Kidney epithelial cell (primary cell): ENCODE results near the gene HES5. TPM values are rescaled to one million over a fixed set of nuclear protein-coding genes. Genes with fewer than 3 reads are reported as not detected.
A peak's percentile ranks its signal among the peaks of the same experiment; 100 is the strongest.

ENCODE experiments used
- DNase-seq: peaks from one replicate; pipeline ENCODE4 v3.0.0-alpha.2; 2010; ENCODE audit warnings: low read depth
- H3K27me3 ChIP-seq: 2 replicates; pipeline ENCODE4 v1.6.0; 2011; ENCODE audit warnings: low read length; ENCODE audit not compliant: control insufficient read depth, insufficient read depth
- H3K36me3 ChIP-seq: 2 replicates; pipeline ENCODE4 v1.5.1; 2011; ENCODE audit warnings: low read length; ENCODE audit not compliant: control insufficient read depth, insufficient read depth
- H3K4me3 ChIP-seq: 2 replicates; pipeline ENCODE4 v1.5.1; 2011; ENCODE audit warnings: low read depth, mild to moderate bottlenecking, control low read depth, low read length
- CTCF ChIP-seq: IDR thresholded peaks from 2 replicates; pipeline ENCODE4 v1.5.1; 2011; ENCODE audit warnings: mild to moderate bottlenecking, moderate library complexity, low read length, control low read depth, inconsistent platforms; ENCODE audit not compliant: insufficient read depth, poor library complexity, severe bottlenecking
- total RNA-seq: library from RNA; depleted of rRNA; stranded (reverse); fragments of >200 nt; gene quantifications from 2 replicates; pipeline ENCODE4 v1.2.3, GENCODE V29; 2015

Gene HES5
- total RNA-seq, 1 donor from 2014 or later = 0.71 TPM

DNA sequence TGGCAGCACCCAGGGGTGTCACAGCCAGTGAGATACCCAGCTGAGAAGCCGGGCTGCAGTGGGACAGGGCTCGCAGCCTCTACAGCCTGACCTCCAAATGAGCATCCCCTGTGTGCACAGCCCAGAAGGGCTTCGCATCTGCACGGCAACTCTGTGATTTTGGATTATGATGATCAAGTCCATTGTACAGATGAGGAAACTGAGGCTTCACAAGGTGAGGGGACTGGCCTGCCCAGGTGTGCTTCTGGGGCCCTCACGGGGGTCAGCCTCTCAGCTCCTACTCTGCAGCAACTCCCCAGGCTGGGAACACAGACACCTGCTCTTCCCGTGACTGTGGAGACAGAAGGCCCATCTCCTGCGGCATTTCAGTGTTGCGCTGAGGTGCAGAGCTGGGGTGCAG lies 8.8 kb upstream of the HES5 start:
- H3K27me3 ChIP-seq = peaks cover 12% of the 10 kb centered on the region
- DNase-seq = no peak
- H3K4me3 ChIP-seq = no peak overlapping the region
- no peaks in the 10 kb centered on the region for H3K36me3 ChIP-seq
- no peak for TF ChIP-seq CTCF

DNA sequence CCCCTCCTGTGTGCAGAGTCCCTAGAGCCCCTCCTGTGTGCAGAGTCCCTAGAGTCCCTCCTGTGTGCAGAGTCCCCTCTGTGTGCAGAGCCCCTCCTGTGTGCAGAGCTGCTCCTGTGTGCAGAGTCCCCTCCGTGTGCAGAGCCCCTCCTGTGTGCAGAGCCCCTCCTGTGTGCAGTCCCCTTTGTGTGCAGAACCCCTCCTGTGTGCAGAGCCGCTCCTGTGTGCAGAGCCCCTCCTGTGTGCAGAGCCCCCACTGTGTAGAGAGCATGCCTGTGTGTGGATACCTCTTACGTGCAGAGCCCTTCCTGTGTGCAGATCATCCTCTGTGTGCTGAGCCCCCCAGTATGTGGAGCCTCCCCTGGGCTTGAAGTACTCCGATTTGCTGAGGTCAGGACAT lies 8.3 kb upstream of the HES5 start:
- Histone ChIP-seq H3K36me3 (no peaks in the 10 kb centered on the region), H3K27me3 (peaks cover 12% of the 10 kb centered on the region), H3K4me3 (no peak overlapping the region)
- no peak for TF ChIP-seq CTCF
- no peak for DNase-seq

DNA sequence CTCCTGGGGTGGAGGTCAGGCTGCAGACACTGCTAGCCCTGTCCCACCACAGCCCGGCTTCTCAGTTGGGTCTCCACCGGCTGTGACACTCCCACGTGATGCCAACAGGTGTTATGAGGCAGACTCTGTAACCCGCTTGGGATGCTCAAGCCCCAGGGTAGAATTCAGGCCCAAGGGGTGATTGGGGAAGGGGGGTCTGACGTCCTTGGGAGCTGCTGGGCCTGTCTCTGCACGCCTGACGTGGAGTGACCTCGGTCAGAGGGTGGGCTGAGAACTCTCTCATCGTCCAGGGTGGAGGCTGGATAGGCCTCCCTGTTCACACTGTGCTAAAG lies 7.7 kb upstream of the HES5 start:
- H3K27me3 ChIP-seq = peaks cover 12% of the 10 kb centered on the region
- no peak for TF ChIP-seq CTCF
- DNase-seq = no peak
- no peak overlapping the region for H3K4me3 ChIP-seq
- H3K36me3 ChIP-seq = no peaks in the 10 kb centered on the region

DNA sequence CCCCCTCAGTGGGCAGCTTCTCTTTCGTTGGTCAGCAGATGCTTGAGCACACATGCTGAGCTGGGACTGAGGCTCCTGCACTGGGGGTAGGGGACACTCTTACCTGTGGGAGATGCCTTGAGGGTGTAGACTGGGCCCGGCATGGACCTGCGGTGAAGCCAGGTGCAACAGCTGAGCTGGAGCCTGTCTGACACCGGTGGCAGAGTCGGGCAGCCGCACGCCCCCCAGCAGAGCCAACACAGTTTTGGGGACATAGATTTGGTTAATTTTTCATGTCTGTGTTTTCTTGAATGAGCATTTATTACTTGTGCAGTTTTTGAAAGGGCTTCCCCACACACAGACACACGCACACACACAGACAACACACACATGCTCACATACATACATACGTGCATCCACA lies 5.9 kb upstream of the HES5 start:
- no peak overlapping the region for H3K4me3 ChIP-seq

GRCh38 chr1:2535455-2535854 lies 5.4 kb upstream of the HES5 start:
- no peaks in the 10 kb centered on the region for H3K36me3 ChIP-seq
- TF ChIP-seq CTCF = no peak
- H3K27me3 ChIP-seq = peaks cover 19% of the 10 kb centered on the region
- no peak overlapping the region for H3K4me3 ChIP-seq
- DNase-seq = no peak

More for the DNA sequence above, 5.9 kb upstream of the HES5 start:
- H3K36me3 ChIP-seq = no peaks in the 10 kb centered on the region
- no peak for DNase-seq
- no peak for TF ChIP-seq CTCF
- peaks cover 17% of the 10 kb centered on the region for H3K27me3 ChIP-seq

GRCh38 chr1:2534687-2535441 lies 4.8 kb upstream of the HES5 start:
- DNase-seq = peak; percentile 45

More at GRCh38 chr1:2534687-2535441, 4.8 kb upstream of the HES5 start:
- Histone ChIP-seq H3K4me3 (no peak overlapping the region), H3K36me3 (no peaks in the 10 kb centered on the region), H3K27me3 (peaks cover 19% of the 10 kb centered on the region)
- TF ChIP-seq CTCF = no peak
